HG03103 (cell line): ENCODE data around the gene PPIB.
"Not testable (repeated sequence)": the region's sequence is repeated elsewhere in the genome, so short reads cannot be mapped to it uniquely, and the experiment has no call there.

ENCODE experiments used
- ATAC-seq: cut with Tn5 transposase; IDR thresholded peaks from one replicate; pipeline ENCODE4 v1.9.1; 2021; ENCODE audit warnings: low read depth; ENCODE audit not compliant: unreplicated experiment

The PPIB gene

GRCh38 chr15:64111679-64112050, 51.2 kb downstream of the PPIB start:
- ATAC-seq = no peak

- ATAC-seq = no peak
Observed at GRCh38 chr15:64110950-64111678, 51.7 kb downstream of the PPIB start.

DNA sequence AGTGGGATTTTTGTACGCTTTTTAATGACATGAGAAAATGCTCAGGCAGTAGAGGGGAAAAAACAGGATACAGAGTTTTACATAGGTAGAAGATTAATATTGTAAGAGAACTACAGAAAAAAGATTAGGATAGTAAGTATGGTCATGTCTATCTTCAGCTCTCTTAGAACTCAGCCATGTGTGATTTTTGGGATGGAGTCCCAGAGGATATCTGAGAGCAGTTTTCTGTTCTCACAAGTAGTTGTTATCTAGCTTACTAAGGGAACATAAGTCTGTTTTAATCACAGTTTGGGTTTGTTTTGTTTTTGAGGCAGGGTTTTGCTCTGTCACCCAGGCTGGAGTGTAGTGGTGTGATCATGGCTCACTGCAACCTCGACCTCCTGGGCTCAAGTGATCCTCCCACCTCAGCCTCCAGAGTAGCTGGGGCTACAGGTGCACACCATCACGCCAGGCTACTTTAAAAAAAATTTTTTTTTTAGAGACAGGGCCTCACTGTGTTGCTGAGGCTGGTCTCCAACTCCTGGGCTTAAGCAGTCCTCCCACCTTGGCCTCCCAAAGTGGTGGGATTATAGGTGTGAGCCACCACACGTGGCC, 52.6 kb downstream of the PPIB start:
- ATAC-seq = not testable (repeated sequence)

DNA sequence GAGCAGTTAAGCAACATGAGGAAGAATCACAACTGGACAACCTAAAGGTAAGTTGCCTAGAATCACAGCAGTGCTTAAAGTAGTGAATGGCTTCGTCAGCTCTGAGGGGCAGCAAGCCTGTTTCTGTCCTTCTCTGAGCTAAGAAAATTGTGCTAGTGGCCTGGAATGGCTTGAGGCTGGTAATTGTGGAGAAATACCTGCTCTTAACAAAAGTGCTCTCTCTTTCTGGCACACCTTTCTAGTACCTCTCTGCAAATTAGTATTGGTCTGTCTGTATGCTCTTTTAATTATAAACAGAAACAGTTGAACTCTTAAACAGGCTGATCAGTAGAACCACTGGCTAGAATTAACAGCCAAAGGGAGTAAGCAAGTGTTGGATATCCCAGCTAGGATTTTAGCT, 55.5 kb downstream of the PPIB start:
- ATAC-seq = no peak
